Suprapubic skin (tissue), 4 donors: Measurements from ENCODE around the gene PPFIA4. TPM values are rescaled to one million over a fixed set of nuclear protein-coding genes. Genes with fewer than 3 reads are reported as not detected.
A peak's percentile ranks its signal among the peaks of the same experiment; 100 is the strongest.

Source experiments
- DNase-seq, 2 donors: peaks; one replicate each; pipeline ENCODE4 v3.0.0-alpha.2; 2019; ENCODE audit warnings: low spot score in 2 of 2
- H3K27ac ChIP-seq: fragments of 200-600 bp; sonication (generic); one replicate; pipeline ENCODE4 v1.5.1; 2019
- H3K27me3 ChIP-seq: fragments of 200-600 bp; sonication (generic); one replicate; pipeline ENCODE4 v1.5.1; 2019
- H3K36me3 ChIP-seq: fragments of 200-600 bp; sonication (generic); one replicate; pipeline ENCODE4 v1.5.1; 2019
- H3K4me1 ChIP-seq: fragments of 200-600 bp; sonication (generic); one replicate; pipeline ENCODE4 v1.5.1; 2019
- H3K4me3 ChIP-seq: fragments of 200-600 bp; sonication (generic); one replicate; pipeline ENCODE4 v1.5.1; 2019; ENCODE audit warnings: mild to moderate bottlenecking
- H3K9me3 ChIP-seq: fragments of 200-600 bp; sonication (generic); one replicate; pipeline ENCODE4 v1.5.1; 2019
- CTCF ChIP-seq, 2 donors: fragments of 200-600 bp in 1 of 2; fragments of 450-650 bp in 1 of 2; sonication (generic) in 1 of 2; IDR thresholded peaks; one replicate each; pipeline ENCODE4 v1.5.1; 2016 to 2019; ENCODE audit warnings: antibody characterized with exemption in 2 of 2, mild to moderate bottlenecking in 1 of 2, moderate library complexity in 1 of 2
- EP300 ChIP-seq: sonication (generic); formaldehyde crosslinking; IDR thresholded peaks from one replicate; pipeline ENCODE4 v1.6.1; 2017; ENCODE audit warnings: antibody characterized with exemption
- POLR2A ChIP-seq, 2 donors: fragments of 450-650 bp; IDR thresholded peaks; one replicate each; pipeline ENCODE4 v1.6.1; 2017; ENCODE audit warnings: antibody characterized with exemption in 2 of 2, mild to moderate bottlenecking in 2 of 2, moderate library complexity in 2 of 2
- POLR2AphosphoS5 ChIP-seq, 3 donors: sonication (generic); formaldehyde crosslinking; IDR thresholded peaks; one replicate each; pipeline ENCODE4 v1.6.1; 2017; ENCODE audit warnings: antibody characterized with exemption in 3 of 3
- WGBS: methylation state at CpG from one replicate; pipeline ENCODE4 v1.1.5; 2018; 5-methylcytosine and 5-hydroxymethylcytosine counted together
- total RNA-seq, 4 donors: library from RNA; depleted of rRNA; stranded (reverse); fragments of >200 nt; gene quantifications; one replicate each; pipeline ENCODE4 v1.1.0, GENCODE V29; 2016

The PPFIA4 gene
- total RNA-seq, 4 donors from 2014 or later: 0.26 to 38.7 (median 1.5) TPM

GRCh38 chr1:203120325-203121153 is 94.2 kb downstream of the PPFIA4 start:
- Histone ChIP-seq H3K36me3 (no peaks in the 10 kb centered on the region), H3K4me1 (peaks cover 8% of the 10 kb centered on the region), H3K27ac (no peak overlapping the region), H3K27me3 (peaks cover 83% of the 10 kb centered on the region), H3K4me3 (no peak overlapping the region), H3K9me3 (no peaks in the 10 kb centered on the region)
- 81% methylated on average over 7 of the region's 7 CpGs for WGBS
- no peak for TF ChIP-seq CTCF (IDR thresholded peaks at IDR 0.05)
- TF ChIP-seq POLR2AphosphoS5 (IDR thresholded peaks at IDR 0.05): no peak
- no peak for TF ChIP-seq EP300
- TF ChIP-seq POLR2A (IDR thresholded peaks at IDR 0.05): no peak
- DNase-seq: peak in 1 of 2 donors; percentile 66

- peak in 1 of 2 donors; percentile 52 for DNase-seq
- 68% methylated on average over 11 of the region's 11 CpGs for WGBS
- TF ChIP-seq EP300 (no peak), POLR2A (IDR thresholded peaks at IDR 0.05) (no peak), POLR2AphosphoS5 (IDR thresholded peaks at IDR 0.05) (no peak), CTCF (IDR thresholded peaks at IDR 0.05) (no peak)
- Histone ChIP-seq H3K36me3 (no peaks in the 10 kb centered on the region), H3K27me3 (peaks cover 87% of the 10 kb centered on the region), H3K4me1 (peaks cover 8% of the 10 kb centered on the region), H3K4me3 (no peak overlapping the region), H3K27ac (no peak overlapping the region), H3K9me3 (no peaks in the 10 kb centered on the region)
Measured at GRCh38 chr1:203121186-203122015, 95.1 kb downstream of the PPFIA4 start.

GRCh38 chr1:203122159-203122558 is 95.9 kb downstream of the PPFIA4 start:
- H3K36me3 ChIP-seq: no peaks in the 10 kb centered on the region
- peak in 1 of 2 donors; percentile 72 for DNase-seq
- no peak overlapping the region for H3K4me3 ChIP-seq
- H3K9me3 ChIP-seq: no peaks in the 10 kb centered on the region
- peaks cover 88% of the 10 kb centered on the region for H3K27me3 ChIP-seq
- peaks cover 13% of the 10 kb centered on the region for H3K4me1 ChIP-seq
- no peak for TF ChIP-seq CTCF (IDR thresholded peaks at IDR 0.05)
- no peak for TF ChIP-seq EP300
- no peak for TF ChIP-seq POLR2AphosphoS5 (IDR thresholded peaks at IDR 0.05)
- no peak for TF ChIP-seq POLR2A (IDR thresholded peaks at IDR 0.05)
- H3K27ac ChIP-seq: no peak overlapping the region
- 83% methylated on average over 2 of the region's 2 CpGs for WGBS

- Histone ChIP-seq H3K4me3 (no peak overlapping the region), H3K27ac (no peak overlapping the region), H3K4me1 (peaks cover 23% of the 10 kb centered on the region), H3K36me3 (no peaks in the 10 kb centered on the region), H3K27me3 (peaks cover 79% of the 10 kb centered on the region), H3K9me3 (no peaks in the 10 kb centered on the region)
- no peak for TF ChIP-seq CTCF (IDR thresholded peaks at IDR 0.05)
- no peak for TF ChIP-seq POLR2A (IDR thresholded peaks at IDR 0.05)
- TF ChIP-seq EP300: no peak
- no peak for TF ChIP-seq POLR2AphosphoS5 (IDR thresholded peaks at IDR 0.05)
- DNase-seq: no peak
- 70% methylated on average over 5 of the region's 5 CpGs for WGBS
Measured at GRCh38 chr1:203124011-203124410, 97.7 kb downstream of the PPFIA4 start.
